ENCODE results near the gene VPS41. TPM values are rescaled to one million over a fixed set of nuclear protein-coding genes. Genes with fewer than 3 reads are reported as not detected.
"Not testable (repeated sequence)": the region's sequence is repeated elsewhere in the genome, so short reads cannot be mapped to it uniquely, and the experiment has no call there.

Gene VPS41
- total RNA-seq, 1 experiment from 2014 or later = 31.4 TPM

GRCh38 chr7:38951213-38951612, 42.2 kb upstream of the VPS41 start:
- no peak for TF ChIP-seq CTCF (IDR thresholded peaks at IDR 0.05; ENCODE audit: unreplicated experiment)
- H3K4me1 Mint-ChIP-seq (ENCODE audit: insufficient read depth, unreplicated experiment) = no peaks in the 10 kb centered on the region
- H3K9me3 Mint-ChIP-seq (ENCODE audit: unreplicated experiment) = no peaks in the 10 kb centered on the region
- no peak overlapping the region for H3K4me3 Mint-ChIP-seq (ENCODE audit: unreplicated experiment)
- H3K27me3 Mint-ChIP-seq (ENCODE audit: insufficient read depth, unreplicated experiment) = peaks cover 98% of the 10 kb centered on the region
- ChIA-PET POLR2A (no interaction called here), CTCF (interaction anchor here (1.6 to 1.8 kb wide), 2 partner anchors 10 to 19 kb away, joined by 3 to 6 read pairs; no protein-coding TSS in a partner anchor)
- BruUV-seq (replicated peaks) = no TSS peak
- no peaks in the 10 kb centered on the region for H3K36me3 Mint-ChIP-seq (ENCODE audit: insufficient read depth, unreplicated experiment)
- no peak for DNase-seq (ENCODE audit: unreplicated experiment)
- no peak overlapping the region for H3K27ac Mint-ChIP-seq (ENCODE audit: low read depth, unreplicated experiment)
- intact Hi-C loops (cut with micrococcal nuclease) = no loop called here

GRCh38 chr7:38950309-38950708, 41.3 kb upstream of the VPS41 start:
- POLR2A ChIA-PET = no interaction called here
- Mint-ChIP-seq H3K27me3 (ENCODE audit: insufficient read depth, unreplicated experiment) (peaks cover 92% of the 10 kb centered on the region), H3K27ac (ENCODE audit: low read depth, unreplicated experiment) (no peak overlapping the region), H3K36me3 (ENCODE audit: insufficient read depth, unreplicated experiment) (no peaks in the 10 kb centered on the region), H3K9me3 (ENCODE audit: unreplicated experiment) (no peaks in the 10 kb centered on the region), H3K4me1 (ENCODE audit: insufficient read depth, unreplicated experiment) (no peaks in the 10 kb centered on the region), H3K4me3 (ENCODE audit: unreplicated experiment) (no peak overlapping the region)
- no TSS peak for BruUV-seq (replicated peaks)
- intact Hi-C loops (cut with micrococcal nuclease) = no loop called here
- peak; percentile 35 for DNase-seq (ENCODE audit: unreplicated experiment)
- CTCF ChIA-PET = interaction anchor here (1.6 kb wide), 1 partner anchor 9 kb away, joined by 3 read pairs; no protein-coding TSS in a partner anchor
- TF ChIP-seq CTCF (IDR thresholded peaks at IDR 0.05; ENCODE audit: unreplicated experiment) = no peak

- H3K4me3 Mint-ChIP-seq (ENCODE audit: unreplicated experiment); BruUV-seq (replicated peaks); H3K4me1 Mint-ChIP-seq (ENCODE audit: insufficient read depth, unreplicated experiment); H3K27ac Mint-ChIP-seq (ENCODE audit: low read depth, unreplicated experiment); H3K9me3 Mint-ChIP-seq (ENCODE audit: unreplicated experiment); H3K36me3 Mint-ChIP-seq (ENCODE audit: insufficient read depth, unreplicated experiment); POLR2A ChIA-PET; intact Hi-C loops (cut with micrococcal nuclease); DNase-seq (ENCODE audit: unreplicated experiment): not testable (repeated sequence)
- CTCF ChIA-PET = interaction anchor here (0.6 kb wide), 1 partner anchor 20 kb away, joined by 3 read pairs; no protein-coding TSS in a partner anchor
- peaks cover 87% of the 10 kb centered on the region for H3K27me3 Mint-ChIP-seq (ENCODE audit: insufficient read depth, unreplicated experiment)
Measured at GRCh38 chr7:38947541-38947940, 38.5 kb upstream of the VPS41 start.

- Mint-ChIP-seq H3K36me3 (ENCODE audit: insufficient read depth, unreplicated experiment) (no peaks in the 10 kb centered on the region), H3K27ac (ENCODE audit: low read depth, unreplicated experiment) (no peak overlapping the region), H3K4me3 (ENCODE audit: unreplicated experiment) (no peak overlapping the region), H3K27me3 (ENCODE audit: insufficient read depth, unreplicated experiment) (peaks cover 78% of the 10 kb centered on the region), H3K4me1 (ENCODE audit: insufficient read depth, unreplicated experiment) (no peaks in the 10 kb centered on the region), H3K9me3 (ENCODE audit: unreplicated experiment) (no peaks in the 10 kb centered on the region)
- intact Hi-C loops (cut with micrococcal nuclease) = no loop called here
- BruUV-seq (replicated peaks) = no TSS peak
- TF ChIP-seq CTCF (IDR thresholded peaks at IDR 0.05; ENCODE audit: unreplicated experiment) = no peak
- ChIA-PET POLR2A (no interaction called here), CTCF (interaction anchor here (0.7 to 1.4 kb wide), 3 partner anchors 10 to 185 kb away, joined by 3 read pairs; no protein-coding TSS in a partner anchor)
- DNase-seq (ENCODE audit: unreplicated experiment) = no peak
Measured at GRCh38 chr7:38942431-38943051, 33.5 kb upstream of the VPS41 start.
